ENCODE data around the gene SDSL. TPM values are rescaled to one million over a fixed set of nuclear protein-coding genes. Genes with fewer than 3 reads are reported as not detected.

Gene SDSL
- total and polyA plus RNA-seq, 4 donors = 3.0 to 25.8 (median 13.0) TPM

- H3K27ac ChIP-seq (ENCODE audit: low read depth in 1 of 2, low read length in 1 of 2) = no peak overlapping the region
- 2 to 3% methylated on average over 7 of the region's 7 CpGs for WGBS, 2 donors
- ATAC-seq (ENCODE audit: insufficient read depth, low FRiP score) = no peak
- TF ChIP-seq, protein P1, sequence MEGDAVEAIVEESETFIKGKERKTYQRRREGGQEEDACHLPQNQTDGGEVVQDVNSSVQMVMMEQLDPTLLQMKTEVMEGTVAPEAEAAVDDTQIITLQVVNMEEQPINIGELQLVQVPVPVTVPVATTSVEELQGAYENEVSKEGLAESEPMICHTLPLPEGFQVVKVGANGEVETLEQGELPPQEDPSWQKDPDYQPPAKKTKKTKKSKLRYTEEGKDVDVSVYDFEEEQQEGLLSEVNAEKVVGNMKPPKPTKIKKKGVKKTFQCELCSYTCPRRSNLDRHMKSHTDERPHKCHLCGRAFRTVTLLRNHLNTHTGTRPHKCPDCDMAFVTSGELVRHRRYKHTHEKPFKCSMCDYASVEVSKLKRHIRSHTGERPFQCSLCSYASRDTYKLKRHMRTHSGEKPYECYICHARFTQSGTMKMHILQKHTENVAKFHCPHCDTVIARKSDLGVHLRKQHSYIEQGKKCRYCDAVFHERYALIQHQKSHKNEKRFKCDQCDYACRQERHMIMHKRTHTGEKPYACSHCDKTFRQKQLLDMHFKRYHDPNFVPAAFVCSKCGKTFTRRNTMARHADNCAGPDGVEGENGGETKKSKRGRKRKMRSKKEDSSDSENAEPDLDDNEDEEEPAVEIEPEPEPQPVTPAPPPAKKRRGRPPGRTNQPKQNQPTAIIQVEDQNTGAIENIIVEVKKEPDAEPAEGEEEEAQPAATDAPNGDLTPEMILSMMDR (IDR thresholded peaks at IDR 0.05; ENCODE audit: control extremely low read depth, extremely low read depth) = no peak
- no peaks in the 10 kb centered on the region for H3K36me3 ChIP-seq (ENCODE audit: control insufficient read depth in 4 of 4, insufficient read depth in 4 of 4, low read length in 4 of 4)
- no peaks in the 10 kb centered on the region for H3K4me1 ChIP-seq (ENCODE audit: control insufficient read depth in 5 of 5, insufficient read depth in 5 of 5, low read length in 5 of 5)
- DNase-seq = no peak
- H3K9ac ChIP-seq (ENCODE audit: insufficient read depth in 1 of 2, low read length in 2 of 2) = no peak overlapping the region
- H3K4me3 ChIP-seq = no peak overlapping the region
- H3K27me3 ChIP-seq (ENCODE audit: control insufficient read depth in 3 of 3, insufficient read depth in 3 of 3, low read length in 2 of 3) = peaks cover 28 to 86% (median 70%) of the 10 kb centered on the region in 3 donors
- peaks cover 0 to 10% (median 0%) of the 10 kb centered on the region in 4 donors for H3K9me3 ChIP-seq (ENCODE audit: control insufficient read depth in 4 of 4, insufficient read depth in 3 of 4, low read length in 3 of 4)
These were observed 55.1 kb downstream of the SDSL start for GRCh38 chr12:113477171-113477841.

DNA sequence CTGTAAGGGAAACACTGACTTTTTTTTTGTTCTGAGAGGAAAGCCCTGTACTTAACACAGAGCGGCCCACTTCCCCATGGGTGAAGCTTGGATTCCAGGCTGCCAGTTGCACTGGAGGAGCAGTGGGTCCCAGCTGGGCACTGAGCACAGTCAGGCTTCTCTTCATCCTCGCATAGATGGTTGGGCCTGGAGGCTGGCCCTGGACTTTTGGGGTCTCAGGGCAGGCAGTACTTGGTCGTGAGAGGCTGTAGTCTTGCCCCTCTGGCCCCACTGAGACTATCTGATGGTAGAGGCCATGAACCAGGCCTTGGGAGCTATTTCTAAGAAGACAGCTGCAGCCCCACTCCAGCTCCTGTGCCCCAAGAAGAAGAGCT, 55.6 kb downstream of the SDSL start:
- Histone ChIP-seq H3K9me3 (ENCODE audit: control insufficient read depth in 4 of 4, insufficient read depth in 3 of 4, low read length in 3 of 4) (peaks cover 0 to 10% (median 0%) of the 10 kb centered on the region in 4 donors), H3K36me3 (ENCODE audit: control insufficient read depth in 4 of 4, insufficient read depth in 4 of 4, low read length in 4 of 4) (no peaks in the 10 kb centered on the region), H3K4me1 (ENCODE audit: control insufficient read depth in 5 of 5, insufficient read depth in 5 of 5, low read length in 5 of 5) (no peaks in the 10 kb centered on the region), H3K27ac (ENCODE audit: low read depth in 1 of 2, low read length in 1 of 2) (no peak overlapping the region), H3K9ac (ENCODE audit: insufficient read depth in 1 of 2, low read length in 2 of 2) (no peak overlapping the region), H3K4me3 (no peak overlapping the region), H3K27me3 (ENCODE audit: control insufficient read depth in 3 of 3, insufficient read depth in 3 of 3, low read length in 2 of 3) (peaks cover 30 to 81% (median 65%) of the 10 kb centered on the region in 3 donors)
- DNase-seq (no peak), ATAC-seq (ENCODE audit: insufficient read depth, low FRiP score) (no peak)
- TF ChIP-seq, protein P1 (IDR thresholded peaks at IDR 0.05; ENCODE audit: control extremely low read depth, extremely low read depth) = no peak
- 4 to 8% methylated on average over 3 of the region's 3 CpGs for whole genome bisulfite sequencing, 2 donors

DNA sequence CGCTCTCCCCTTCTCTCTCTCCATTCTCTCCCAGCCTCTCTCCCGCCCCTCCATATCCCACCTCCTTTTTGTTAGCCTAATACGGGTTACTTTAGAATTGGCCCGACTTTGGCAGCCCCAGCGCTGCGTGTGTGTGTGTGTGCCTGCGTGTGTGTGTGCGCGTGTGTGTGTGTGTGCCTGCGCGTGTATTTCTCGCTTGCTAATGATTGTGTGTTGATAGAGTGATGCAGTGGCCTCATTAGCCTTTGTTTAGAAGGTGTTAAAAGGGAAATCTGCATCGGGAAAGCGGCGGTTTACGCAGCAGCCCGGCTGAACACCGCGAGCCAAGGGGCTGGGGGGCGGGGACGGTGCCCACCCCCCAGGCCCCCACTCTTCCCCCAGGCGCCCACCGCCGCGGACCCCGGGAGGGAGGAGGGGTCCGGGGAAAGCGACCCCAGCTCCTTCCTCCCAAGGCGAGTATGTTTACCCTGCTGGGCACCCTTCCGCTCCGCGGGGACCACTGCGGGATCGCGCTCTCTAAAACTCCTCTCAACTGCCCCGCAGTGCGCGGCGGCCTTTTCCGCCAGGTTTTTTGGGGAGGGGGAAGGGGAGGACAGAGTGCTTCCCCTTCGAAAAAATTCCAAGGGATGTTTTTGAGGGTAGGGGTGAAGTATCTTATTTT, 56.3 kb downstream of the SDSL start:
- no peaks in the 10 kb centered on the region for H3K4me1 ChIP-seq (ENCODE audit: control insufficient read depth in 5 of 5, insufficient read depth in 5 of 5, low read length in 5 of 5)
- H3K27me3 ChIP-seq (ENCODE audit: control insufficient read depth in 3 of 3, insufficient read depth in 3 of 3, low read length in 2 of 3) = peaks cover 34 to 79% (median 59%) of the 10 kb centered on the region in 3 donors
- no peak overlapping the region for H3K9ac ChIP-seq (ENCODE audit: insufficient read depth in 1 of 2, low read length in 2 of 2)
- H3K27ac ChIP-seq (ENCODE audit: low read depth in 1 of 2, low read length in 1 of 2) = no peak overlapping the region
- ATAC-seq (ENCODE audit: insufficient read depth, low FRiP score) (no peak), DNase-seq (no peak)
- no peaks in the 10 kb centered on the region for H3K36me3 ChIP-seq (ENCODE audit: control insufficient read depth in 4 of 4, insufficient read depth in 4 of 4, low read length in 4 of 4)
- TF ChIP-seq, protein P1 (IDR thresholded peaks at IDR 0.05; ENCODE audit: control extremely low read depth, extremely low read depth) = no peak
- H3K4me3 ChIP-seq = no peak overlapping the region
- 6 to 10% methylated on average over 38 to 41 of the region's 41 CpGs for WGBS, 2 donors
- peaks cover 0 to 10% (median 0%) of the 10 kb centered on the region in 4 donors for H3K9me3 ChIP-seq (ENCODE audit: control insufficient read depth in 4 of 4, insufficient read depth in 3 of 4, low read length in 3 of 4)
